HL-60/S4 treated with retinoic acid at 250 ng/mL for 4 days and 3 days (cell line): Measurements from ENCODE around the gene SCARF2.

Experiments used
- in situ Hi-C: fragments of 300-500 bp; cut with MboI; formaldehyde crosslinking; loops from 2 replicates; pipeline ENCODE4 v1.7.0; 2022; ENCODE audit warnings: low sequenced_read_pairs

SCARF2 gene

DNA sequence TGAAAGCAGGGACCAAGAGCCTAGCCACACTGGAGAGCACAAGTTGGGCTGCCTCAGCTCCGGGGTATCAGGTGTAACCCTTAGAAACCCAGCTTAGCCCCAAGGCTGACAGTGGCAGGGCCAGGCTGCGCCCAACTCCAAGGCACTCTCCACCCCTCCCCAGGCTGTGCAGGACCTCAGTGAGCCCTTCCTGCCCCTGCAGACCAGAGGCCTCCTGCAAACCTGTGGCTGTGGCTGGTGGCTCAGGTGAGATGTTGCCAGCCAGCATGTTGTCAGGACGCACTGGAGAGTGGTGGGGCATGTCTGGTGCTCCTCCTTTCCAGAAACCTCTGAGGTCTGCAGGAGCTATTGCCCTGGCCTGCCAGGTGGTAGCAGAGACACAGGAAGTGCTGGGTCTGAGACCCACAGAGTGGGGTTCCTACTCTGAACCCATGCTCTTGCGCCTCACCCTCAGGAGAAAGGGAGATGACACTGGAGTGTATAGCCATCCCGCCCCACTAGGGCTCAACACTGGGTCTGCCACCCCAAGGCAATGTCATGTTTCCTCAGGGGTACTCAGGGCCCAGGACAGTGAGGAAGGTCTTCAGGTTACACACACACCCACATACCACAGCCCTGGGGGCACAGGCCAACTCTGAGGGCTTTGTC, 2.4 kb upstream of the SCARF2 start:
- in situ Hi-C loops: no loop called here

DNA sequence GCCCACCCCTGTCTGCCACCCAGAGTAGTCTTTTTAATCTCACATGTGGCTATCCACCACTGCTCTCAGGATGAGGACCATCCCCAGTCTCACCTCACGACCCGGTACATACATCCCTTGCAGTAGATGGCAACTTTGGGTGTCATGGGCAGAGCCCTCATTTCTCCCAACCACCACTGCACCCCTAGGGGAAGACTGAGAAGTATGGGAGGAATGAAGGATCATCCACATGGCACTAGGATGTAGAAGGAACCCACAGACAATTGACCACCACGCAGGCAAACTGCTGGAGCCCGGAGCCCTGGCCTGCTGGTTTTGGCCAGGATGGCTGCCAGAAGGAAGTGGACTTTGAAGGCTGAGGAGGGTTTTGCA, 1.9 kb upstream of the SCARF2 start:
- in situ Hi-C loops: no loop called here

DNA sequence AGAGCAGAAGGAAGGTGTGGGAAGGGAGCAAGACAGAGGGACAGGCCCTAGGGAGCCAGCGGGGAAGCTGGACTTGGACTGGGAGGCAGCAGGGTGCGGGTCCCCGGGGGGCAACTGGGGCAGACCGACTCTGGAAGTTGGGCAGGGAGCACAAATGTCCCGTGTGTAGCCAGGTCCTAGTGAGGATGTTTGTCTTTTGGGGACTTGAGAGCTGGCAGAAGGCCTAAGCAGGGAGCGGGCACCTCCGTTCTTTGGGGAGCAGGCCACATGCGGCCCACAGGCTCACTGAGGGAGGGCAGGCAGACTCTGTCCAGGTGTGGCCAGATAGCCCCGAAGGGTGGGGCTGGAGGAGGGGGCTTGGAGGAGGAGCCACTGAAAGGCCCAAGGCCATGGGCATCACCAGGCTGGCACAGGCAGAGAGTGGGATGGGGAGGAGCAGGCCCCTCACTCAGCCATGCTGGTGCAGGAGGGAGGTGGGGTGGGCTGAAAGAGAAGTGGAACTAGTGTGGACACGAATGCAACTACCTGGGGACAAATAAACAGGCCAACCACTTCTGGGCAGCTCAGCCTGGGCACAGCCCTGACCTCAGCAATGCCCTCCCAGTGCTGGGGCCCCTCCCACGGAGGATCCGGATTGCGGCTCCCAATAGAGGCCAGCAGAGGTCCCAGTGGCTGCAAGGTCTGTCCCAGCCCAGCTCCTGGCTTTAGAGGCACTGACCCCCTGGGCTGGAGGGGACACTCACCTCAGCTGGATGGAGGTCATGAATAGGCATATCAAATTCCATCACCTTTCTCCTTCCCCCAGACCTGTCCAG, 1.3 kb upstream of the SCARF2 start:
- in situ Hi-C loops: no loop called here

DNA sequence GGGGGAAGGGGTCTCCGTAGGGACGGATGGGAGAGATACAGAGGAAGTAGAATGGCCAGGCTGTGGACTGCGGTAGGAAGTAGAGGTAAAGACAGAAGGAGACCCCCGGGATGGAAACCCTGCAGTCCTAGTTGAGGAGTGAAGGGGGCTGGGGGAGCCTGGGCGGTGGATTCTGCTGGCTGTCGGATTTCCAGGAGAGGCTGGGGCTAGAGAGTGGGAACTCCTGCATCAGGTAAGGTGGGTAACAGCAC, 727 bp upstream of the SCARF2 start:
- in situ Hi-C loops: no loop called here

DNA sequence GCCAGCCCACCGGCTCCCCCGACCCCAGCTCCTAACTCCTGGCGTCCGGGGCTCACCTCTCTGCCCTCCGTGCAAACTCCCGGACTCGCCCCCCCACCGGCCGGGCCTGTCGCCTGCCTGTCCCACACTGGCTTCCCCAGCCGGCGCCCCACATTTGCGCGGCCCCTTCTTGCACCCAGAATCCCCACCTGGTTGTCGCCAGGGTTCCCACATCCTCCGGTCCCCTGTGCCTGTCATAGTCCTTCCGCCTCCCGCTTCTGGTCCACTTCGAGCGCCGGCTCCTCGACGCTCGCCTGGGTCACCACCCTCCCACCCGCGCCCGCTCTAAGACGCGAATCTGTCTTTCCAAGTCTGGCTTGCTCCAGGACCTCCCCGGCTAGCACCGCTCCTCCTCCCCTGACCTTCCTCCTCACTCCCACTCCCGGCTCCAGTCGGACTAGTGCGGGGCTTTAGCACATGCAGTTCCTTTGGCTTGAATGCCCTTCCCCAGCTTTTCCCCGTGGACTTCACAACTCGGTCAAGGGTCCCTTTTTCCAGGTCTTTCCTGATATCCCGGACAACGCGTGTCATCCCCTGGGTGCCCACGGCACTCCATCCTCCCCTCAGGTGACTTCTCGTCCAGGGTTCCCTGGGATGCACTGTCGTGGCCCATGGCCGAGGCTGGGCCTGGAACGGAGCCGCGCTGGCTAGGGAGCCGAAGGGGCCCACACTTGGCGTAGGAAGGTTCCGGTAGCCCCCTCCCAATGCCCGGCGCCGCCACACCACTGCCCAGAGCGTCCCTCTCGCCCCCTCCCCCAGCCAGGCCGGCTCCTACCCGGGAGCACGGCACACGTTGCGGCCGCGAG, 635 bp downstream of the SCARF2 start:
- in situ Hi-C loops: no loop called here

DNA sequence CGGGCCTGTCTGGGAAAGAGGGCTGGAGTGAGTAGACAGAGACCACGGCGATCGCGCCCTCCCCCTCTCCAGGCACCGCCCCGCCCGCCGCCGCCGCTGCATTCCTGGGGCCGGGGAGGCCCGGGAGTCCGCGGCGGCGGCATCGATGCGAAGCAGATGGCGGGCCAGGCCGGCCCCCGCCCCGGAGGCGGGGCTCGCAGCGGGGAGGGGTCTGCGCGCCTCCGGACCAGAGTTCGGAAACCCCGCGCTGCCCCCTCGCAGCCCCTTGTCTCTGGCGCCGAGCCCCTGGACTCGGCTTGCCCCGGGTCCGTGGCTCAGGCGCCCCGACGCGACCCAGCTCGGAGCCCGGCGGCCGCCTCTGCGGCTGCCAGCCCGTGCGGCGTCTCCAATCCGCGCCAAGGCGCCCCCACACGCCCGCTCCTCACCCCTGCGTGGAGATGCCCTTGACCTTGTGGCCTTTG, 1.3 kb downstream of the SCARF2 start:
- in situ Hi-C loops: no loop called here

DNA sequence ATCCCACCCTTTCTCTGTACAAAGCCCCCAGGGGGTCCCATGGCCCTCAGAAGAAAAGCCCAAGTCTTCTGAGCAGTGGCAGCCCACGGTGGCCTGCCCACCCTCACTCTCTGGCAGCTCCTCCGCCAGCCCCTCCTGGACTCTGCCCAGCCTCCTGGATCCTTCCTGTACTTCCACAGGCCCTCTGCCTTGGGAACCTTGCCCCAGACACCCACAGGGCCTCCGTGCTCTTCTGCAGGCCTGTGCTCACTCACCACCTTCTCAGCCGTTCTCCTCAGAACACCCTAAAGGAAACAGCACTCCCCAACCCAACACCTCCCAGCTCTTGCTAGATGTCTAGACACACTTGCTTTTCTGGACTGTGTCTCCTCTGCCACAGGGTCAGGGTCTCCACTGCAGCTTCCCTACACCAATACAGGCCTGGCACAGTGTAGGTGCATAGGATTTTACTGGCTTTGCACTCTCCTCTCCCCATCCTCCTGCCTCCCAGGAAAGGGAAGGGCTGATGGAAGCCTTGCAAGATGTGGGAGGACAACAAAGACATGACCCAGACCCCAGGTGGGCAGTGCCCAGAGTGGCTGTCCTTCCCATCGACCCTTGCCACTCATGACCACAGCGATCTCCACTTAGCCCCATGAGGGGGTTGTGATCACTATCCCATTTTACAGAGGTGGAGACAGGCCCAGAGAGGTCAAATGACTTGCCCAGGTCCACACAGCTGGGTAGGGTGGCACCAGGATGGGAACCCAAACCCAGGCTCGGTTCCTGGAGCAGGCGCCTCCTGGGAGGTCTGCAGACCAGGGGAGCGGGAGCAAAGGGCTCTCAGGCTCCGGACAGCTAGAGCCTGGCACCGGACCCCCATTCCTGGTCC, 2.0 kb downstream of the SCARF2 start:
- in situ Hi-C loops: no loop called here

DNA sequence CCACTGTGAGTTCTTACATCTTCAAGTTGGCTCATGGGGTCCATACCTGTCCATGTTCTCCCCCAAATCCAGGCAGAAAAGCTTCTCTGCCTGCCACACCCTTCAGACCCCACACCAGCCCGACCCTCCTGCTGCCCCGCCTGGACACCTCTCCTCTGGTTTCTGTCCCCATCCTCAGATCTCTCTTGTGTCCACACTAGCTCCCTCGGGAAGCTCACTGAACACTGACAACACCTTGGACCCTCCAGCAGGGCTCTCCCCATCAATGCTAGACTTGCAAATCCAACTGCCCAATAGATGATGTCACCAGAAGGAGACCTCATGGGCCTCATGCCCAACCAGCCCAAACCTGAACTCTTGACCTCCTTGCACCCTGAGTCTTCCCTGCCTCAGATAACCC, 2.9 kb downstream of the SCARF2 start:
- in situ Hi-C loops: no loop called here

DNA sequence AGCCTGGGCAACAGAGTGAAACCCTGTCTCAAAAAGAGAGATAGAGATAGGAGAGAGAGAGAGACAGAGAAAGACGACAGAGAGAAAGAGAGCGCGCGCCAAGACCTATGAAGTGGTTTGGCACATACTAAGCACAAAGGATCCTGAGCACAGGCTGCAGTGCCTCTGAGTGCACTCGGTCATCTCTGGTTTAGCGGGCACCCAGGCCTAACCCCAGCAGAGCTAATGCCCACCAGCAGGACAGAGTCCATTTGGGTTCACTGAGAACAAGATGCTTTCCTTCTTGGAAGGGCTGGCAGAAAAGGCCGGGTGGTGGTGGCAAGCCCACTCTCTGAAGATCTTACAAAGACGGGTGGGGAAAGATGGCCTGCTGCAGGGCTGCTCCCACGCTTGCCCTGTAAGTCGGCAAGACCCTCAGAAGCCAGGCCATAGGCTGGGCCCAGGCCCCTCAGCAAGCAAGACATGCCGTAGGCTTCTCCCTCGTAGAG, 3.3 kb downstream of the SCARF2 start:
- in situ Hi-C loops: no loop called here

DNA sequence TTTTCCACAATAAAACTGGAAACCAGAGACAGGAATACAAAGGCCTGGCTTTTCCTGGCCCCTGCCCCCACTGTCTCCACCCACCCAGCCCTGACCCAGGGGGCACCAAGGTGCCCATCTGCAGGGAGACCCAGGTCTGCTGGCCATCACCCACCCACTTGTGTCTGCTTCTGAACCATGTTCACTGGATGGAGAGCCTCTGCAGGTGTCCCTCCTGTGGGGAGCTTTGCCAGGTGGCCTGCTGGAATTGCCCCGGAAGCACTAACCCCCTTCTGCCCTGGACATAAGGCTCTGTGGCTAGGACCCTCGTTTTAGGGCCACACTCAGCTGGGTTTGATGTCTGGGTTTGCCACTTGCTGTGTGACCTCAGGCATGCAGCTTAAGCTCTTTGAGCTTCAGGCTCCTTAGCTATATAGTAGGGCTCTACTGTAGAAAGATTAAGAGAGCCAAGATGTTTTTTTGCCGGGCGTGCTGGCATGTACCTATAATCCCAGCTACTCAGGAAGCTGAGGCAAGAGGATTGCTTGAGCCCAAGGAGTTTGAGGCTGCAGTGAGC, 3.9 kb downstream of the SCARF2 start:
- in situ Hi-C loops: no loop called here

DNA sequence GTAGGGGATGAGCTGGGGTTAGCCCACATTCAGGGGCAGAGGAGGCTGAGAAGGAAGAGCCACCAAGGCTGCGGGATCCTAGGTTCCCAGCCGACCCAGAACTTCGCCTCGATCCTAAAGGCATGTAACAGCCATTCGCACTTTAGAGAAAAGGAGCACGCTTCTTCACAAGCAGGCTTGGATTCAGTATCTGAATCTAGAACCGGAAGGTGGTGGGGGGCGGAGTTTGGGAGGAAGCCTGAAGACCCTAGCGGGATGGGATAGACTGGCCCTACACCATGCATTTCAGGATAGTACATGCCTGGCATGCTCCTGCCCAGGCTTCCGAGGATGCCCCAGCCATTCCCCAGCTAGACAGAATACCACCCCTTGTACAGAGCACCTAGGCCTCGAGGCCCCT, 4.4 kb downstream of the SCARF2 start:
- in situ Hi-C loops: no loop called here

DNA sequence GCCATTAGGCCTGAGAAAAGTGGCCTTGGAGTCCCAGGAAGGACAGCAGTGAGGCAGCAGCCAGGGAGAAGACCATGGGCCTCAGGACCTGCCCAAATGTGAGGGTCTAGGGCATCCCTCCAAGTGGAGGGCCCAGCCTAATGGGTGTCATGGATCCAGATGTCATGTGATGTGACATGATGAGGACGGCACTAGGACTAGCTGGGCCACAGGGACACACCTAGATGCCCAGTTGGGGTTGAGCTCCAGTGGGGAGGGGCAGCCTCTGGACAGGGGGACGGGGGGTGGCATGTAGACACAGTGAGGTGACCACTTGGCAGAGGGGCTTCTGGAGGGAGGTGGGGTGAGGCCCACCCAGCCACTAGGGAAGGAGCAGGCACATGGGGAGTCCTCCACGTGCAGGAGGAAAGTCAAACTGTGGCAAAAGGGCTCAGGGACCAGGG, 5.4 kb downstream of the SCARF2 start:
- in situ Hi-C loops: no loop called here

DNA sequence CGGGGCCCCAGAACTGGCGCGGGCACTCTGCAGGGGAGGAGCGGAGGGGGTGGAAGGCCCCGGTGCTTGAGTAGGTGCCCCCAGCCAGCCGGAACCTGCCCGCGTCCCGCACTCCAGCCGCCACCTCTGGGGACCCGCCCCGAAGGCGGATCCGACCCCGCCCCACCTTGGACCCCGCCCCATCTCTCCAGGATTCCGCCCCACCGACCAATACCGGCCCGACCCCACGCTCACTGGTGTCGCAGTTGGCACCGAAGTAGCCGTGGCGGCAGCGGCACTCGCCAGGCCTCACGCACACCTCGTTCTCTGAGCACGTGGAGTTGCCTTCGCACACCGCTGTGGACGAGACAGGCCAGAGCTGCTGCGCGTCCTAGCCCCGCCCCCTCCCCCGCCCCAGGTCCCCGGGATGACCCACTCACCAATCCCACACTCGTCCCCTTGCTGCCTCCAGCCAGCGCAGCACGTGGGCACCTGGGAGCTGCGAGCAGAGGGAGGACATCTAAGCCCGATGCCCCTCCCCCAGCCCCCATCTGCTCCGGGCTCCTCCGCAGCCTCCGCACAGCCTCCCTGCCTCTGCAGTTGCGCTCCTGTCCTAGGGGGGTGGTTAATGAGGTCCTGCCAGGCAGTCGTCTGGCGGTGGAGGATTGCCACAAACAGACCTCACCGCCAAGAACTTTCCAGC, 6.0 kb downstream of the SCARF2 start:
- in situ Hi-C loops: no loop called here

DNA sequence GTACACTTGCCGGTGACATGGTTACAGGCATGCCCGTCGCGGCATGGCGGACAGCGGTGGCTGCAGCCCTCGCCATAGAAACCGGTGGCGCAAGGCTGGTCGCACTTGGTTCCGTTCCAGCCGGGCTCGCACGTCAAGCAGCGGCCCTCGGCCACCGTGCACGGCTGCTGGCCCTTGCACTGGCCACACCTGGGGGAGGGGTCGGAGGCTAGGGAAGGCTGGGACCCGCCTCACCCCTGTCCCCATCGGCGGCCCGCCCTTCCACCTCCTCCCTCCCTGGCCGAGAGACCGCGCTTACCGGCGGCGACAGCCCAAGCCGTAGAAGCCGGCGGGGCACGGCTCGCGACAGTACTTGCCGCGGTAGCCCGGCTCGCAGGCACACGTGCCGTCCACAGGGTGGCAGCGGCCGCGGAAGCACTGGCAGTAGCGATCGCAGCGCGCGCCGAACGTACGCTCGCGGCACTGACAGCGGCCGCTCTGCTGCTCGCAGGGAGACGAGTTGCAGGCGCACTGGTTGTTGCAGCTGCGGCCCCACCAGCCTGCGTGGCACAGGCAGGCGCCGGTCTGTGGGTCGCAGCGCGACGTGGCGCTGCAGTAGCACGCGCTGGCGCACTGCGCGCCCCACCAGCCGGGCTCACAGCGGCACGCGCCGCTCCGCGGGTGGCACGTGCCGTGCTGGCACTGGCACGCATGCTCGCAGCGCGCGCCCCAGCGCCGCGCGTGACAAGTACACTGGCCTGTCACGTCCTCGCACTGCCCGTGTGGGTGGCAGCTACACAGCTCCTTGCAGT, 6.7 kb downstream of the SCARF2 start:
- in situ Hi-C loops: no loop called here

DNA sequence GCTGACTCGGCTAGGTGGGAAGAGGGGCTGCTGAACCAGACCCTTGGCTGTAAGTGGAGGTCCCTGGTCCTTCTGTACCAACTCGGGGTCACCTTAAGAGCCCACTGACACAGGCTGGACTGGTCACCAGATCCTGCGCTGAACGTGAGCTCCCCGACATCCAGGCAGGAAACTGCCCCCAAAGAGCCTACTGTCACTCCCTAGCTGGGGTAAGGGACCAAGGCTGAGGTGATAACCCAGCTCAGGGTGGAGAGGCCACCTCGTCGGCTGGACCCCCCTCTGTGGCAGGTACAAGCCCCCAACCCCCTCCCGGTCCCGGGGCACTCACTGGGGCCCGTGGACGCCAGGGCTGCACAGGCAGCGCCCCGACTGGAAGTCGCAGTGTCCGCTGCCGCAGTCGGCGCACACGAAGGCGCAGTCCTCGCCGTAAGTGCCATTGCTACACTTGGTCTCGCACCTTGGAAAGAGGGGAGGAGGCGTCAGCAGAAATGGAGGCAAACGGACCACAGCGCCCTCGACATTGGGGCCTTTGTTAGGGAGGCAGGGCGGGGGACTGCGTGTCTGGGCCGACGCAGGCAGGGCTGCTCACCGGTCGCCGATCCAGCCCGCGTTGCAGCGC, 7.4 kb downstream of the SCARF2 start:
- in situ Hi-C loops: no loop called here

DNA sequence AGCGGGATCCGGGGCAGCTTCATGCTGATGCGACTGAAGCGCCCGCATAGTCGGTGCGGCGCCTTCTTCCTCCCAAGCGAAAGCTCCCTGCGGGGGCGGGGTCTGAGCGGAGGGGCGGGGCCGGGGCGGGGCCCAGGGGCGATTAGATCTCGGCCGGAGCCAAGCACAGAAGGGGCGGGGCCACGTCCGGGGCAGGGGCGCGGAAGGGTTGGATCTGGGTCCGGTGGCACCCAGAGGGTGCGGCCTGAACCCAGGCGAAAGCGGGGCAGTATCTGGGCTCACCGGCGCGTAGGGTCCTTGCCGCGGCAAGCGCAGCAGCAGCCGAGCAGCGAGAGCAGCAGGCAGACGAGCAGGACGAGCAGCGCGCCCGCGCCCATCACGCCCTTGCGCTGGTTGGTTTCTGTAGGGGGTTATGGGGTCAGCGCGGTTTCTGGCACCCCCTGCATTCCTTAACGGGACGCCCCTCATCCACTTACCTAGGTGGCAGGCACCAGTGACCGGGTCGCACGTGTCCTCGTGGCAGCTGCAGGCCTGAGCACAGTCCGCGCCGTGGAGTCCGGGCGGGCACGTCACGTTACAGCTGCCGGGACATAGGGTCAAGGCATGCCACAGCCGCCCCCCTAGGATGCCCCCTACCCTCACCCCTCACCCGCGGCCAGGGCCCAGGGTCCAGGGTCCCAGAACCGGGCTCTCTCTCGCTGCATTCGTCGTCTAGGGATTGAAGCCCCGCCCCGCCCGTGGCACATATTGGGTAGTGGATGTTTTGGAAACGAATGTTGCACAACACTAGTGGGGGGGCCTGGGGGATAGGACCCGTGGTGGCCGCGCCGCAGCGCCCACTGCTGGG, 8.1 kb downstream of the SCARF2 start:
- in situ Hi-C loops: no loop called here

DNA sequence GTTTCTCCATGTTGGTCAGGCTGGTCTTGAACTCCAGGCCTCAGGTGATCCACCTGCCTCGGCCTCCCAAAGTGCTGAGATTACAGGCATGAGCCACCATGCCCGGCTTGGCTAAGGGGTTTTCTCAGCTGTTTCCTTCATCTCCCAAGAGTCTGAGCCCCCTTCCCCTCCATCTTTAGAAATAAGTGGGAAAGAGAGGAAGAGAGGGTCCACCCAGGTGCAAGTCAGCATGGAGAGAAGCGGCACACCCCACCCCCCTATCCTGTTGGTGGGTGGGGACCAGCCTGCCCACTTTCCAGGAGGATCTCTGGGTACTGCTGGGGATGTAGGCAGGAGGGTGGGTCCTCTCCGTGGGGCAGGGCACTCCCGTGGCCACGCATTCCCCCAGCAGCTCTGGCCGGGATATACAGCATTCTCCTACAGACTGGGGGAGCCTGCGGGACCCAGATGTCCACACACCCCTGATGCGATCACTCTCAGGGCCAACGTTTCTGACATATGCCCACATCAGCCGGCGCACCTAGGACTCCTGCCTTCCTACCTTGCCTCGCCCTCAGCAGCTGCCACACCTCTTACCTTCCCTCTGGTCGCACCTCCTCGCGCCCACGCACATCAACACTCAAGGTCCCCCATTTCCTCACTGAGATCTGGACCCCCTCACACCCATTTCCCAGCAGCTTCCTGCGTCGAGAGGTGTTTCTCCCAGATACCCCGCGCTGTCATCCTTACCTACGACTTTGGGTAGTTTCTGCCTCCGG, 8.9 kb downstream of the SCARF2 start:
- in situ Hi-C loops: no loop called here
